Hematopoietic multipotent progenitor cell (in vitro differentiated cells): ENCODE measurements around the gene FGF18. TPM values are rescaled to one million over a fixed set of nuclear protein-coding genes. Genes with fewer than 3 reads are reported as not detected.
"Not testable (repeated sequence)": the region's sequence is repeated elsewhere in the genome, so short reads cannot be mapped to it uniquely, and the experiment has no call there.

Experiments used
- DNase-seq, 3 donors: peaks; one replicate each; pipeline ENCODE4 v3.0.0-alpha.2; 2011 to 2015; ENCODE audit warnings: low read depth in 2 of 3, low spot score in 2 of 3
- total RNA-seq: library from RNA; depleted of rRNA; stranded (reverse); fragments of >200 nt; gene quantifications from one replicate; pipeline ENCODE4 v1.2.3, GENCODE V29; 2012

FGF18 gene, protein sequence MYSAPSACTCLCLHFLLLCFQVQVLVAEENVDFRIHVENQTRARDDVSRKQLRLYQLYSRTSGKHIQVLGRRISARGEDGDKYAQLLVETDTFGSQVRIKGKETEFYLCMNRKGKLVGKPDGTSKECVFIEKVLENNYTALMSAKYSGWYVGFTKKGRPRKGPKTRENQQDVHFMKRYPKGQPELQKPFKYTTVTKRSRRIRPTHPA
- 0.54 TPM for total RNA-seq

DNA sequence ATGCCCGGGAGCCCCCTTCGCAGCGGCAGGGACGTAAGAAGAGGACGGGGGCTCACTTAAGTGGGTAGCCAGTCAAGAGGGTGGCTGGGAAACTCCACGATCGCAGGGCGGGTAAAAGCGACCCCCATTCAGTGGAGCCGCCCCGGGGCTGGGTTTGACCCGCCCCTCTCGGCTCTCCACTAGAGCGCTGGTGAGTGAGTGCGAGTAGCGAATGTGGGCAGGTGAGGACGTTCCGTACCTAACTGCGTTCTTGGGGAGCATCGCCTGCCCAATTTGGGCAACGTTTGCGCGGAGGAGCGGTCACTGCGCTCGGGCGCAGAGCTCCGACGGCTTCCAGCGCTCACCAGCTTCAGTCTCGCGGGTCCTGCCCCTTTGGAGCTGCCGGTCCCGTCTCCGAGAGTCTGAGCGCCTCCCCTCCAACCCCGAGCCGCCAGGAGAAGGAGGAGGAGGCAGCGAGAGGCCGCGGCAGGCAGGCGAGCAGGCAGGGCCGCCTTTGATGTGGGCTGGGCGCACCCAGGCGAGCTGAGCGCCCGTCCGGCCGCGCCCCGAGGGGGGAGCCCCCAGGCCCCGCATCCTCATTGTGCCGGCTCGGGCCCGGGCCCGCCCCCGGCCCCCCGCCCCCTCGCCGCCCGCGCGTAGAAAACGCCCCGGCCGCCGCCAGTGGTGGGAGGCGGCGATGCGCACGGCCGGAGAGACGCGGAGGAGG lies at the start of gene FGF18:
FGF18 (plus strand) TSS at position 666 of the 706 bp plus-strand sequence. CDS start 553 bp downstream, outside the sequence.
- peak in 2 of 3 donors; percentile 29 to 48 for DNase-seq

DNA sequence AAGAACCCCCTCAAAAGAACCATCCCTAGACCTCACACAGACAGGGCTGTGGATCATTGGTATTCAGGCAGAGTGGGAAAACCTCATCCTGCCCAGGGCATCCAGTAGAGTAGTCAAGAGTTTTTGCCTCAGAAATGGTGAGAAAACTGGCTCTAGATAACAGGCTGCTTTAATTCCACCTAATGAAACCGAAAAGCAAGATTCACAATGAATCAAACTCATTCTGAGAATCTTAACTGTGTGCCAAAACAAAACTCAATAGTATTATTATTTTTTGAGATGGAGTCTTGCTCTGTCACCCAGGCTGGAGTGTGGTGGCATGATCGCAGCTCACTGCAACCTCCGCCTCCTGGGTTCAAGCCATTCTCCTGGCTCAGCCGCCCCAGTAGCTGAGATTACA lies 49.5 kb upstream of the FGF18 start:
- no peak for DNase-seq

DNA sequence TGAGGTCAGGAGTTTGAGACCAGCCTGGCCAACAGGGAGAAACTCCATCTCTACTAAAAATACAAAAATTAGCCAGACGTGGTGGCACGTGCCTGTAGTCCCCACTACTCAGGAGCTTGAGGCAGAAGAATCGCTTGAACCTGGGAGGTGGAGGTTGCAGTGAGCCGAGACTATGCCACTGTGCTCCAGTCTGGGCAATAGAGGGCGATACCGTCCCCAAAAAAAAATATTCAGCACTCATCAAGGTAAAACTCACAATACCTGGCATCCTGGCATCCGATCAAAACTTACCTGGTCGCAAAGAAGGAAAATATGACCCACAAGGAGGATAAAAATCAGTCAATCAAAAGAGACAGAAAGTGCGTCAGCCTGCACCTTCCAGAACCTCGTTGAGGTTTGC lies 48.6 kb upstream of the FGF18 start:
- DNase-seq, result not testable (repeated sequence)

DNA sequence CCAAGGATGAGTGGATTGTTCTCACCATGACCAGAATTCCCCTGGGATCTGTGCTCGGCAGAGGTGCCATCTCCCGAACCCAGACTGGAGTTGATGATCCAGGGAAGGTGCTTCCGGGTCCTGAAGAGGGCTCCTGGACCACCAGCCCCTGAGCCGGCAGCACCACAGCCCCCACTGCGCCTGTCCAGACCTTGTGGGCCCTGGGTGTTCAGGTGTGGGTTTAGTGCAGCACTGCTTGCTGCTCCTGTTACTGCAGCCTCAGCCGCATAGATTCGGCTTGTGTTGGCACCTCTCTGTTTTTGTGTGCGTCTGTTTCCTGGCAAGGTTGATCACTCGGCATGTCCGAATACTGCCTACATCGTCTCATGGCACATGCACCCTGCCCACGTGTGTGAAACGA lies 48.1 kb upstream of the FGF18 start:
- no peak for DNase-seq

DNA sequence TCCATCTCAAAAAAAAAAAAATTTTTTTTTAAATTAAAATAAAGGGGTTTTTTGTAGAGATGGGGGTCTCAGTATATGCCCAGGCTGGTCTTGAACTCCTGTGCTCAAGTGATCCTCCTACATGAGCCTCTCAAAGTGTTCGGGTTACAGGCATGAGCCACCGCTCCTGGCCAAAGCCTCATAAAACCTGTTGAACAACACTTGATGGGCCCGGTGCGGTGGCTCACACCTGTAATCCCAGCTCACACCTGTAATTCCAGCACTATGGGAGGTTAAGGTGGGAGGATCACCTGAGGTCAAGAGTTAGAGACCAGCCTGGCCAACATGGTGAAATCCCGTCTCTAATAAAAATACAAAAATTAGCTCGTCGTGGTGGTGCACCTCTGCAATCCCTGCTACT lies 39.5 kb upstream of the FGF18 start:
- DNase-seq, result no peak

DNA sequence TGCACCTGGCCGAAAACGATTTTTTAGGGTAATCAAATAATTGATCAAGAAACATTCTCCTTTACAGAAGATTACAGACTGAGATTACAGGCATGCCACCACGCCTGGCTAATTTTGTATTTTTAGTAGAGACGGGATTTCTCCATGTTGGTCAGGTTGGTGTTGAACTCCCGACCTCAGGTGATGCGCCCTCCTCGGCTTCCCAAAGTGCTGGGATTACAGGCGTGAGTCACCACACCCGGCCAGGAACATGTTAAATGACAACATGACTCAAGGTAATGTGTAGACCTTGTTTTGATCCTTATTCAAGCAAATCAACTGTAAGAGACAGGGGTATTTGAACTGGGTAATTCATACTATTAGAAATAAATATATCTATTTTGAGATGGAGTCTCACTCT lies 35.0 kb upstream of the FGF18 start:
- not testable (repeated sequence) for DNase-seq

DNA sequence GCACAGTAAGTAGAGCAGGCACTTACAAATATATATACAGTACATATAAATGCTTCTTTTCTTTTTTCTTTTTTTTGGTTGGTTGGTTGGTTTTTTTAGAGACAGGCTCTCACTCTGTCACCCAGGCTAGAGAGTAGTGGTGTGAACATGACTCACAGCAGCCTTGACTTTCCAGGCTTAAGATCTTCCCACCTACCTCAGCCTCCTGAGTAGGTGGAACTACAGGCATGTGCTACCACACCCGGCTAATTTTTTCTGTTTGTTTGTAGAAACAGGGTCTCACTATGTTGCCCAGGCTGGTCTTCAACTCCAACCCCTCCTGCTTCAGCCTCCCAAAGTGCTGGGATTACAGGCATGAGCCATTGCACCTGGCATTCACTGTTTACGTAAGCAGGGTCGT lies 34.4 kb upstream of the FGF18 start:
- not testable (repeated sequence) for DNase-seq

DNA sequence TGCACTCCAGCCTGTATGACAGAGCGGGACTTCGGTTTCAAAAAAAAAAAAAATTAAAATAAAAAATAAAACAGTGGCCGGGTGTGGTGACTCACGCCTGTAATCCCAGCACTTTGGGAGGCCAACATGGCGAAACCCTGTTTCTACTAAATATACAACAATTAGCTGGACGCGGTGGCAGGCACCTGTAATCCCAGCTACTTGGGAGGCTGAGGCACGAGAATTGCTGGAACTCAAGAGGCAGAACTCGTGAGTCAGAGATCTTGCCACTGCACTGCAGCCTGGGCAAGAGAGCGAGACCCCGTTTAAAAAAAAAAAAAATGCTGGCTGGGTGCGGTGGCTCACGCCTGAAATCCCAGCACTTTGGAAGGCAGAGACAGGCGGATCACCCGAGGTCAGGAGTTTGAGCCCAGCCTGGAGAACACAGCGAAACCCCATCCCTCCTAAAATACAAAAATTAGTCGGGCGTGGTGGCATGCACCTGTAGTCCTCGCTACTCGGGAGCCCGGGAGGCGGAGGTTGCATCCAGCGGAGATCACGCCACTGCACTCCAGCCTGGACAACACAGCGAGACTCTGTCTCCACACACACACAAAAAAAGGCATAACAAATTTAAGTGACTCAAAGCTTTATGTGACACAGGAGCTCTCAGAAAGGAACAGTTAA lies 33.3 kb upstream of the FGF18 start:
- no peak for DNase-seq

DNA sequence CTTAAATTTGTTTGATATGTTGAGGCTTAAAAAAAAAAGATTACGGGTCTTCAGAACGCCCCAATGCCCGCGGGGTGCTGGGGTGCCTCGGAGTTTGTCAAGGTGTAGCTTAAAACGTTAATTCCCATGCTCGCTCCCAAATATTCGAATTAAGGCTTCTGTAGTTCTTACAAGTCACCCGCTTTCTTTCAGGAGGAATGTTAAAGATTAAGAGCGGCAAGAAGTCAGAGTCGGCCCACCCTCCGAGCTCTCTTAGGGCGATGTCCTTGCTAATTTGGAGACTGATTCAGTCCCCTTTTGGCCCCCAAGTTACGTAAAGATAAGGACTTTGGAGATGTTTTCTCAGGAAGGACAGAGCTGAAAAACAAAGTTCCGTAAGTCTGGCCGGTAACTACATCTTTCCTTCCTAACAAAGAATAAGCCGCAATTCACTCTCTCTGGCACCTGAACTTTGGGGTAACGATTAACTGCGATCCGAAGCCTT lies 32.5 kb upstream of the FGF18 start:
- no peak for DNase-seq

DNA sequence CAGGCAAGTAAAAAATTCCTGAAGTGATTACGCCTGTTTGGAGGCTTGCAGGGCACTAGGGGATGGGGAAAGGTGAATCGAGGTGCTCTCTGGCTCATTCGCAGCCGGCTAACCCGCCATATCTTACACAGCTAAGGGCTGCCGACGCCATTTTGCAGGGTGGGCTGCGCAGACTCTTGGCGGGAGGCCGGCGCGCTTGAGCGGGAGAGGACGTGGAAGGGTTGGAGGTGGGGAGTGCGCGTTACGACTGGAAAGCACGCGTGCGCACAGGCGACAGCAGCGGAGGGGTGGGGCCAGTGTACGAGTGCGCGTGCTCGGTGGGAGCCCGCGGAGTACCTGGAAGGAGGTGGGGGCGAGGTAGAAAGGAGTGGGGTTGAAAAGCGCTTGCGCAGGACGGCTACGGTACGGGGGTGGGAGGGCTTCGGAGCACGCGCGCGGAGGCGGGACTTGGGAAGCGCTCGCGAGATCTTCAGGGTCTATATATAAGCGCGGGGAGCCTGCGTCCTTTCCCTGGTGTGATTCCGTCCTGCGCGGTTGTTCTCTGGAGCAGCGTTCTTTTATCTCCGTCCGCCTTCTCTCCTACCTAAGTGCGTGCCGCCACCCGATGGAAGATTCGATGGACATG lies 32.0 kb upstream of the FGF18 start, which contains the start of gene NPM1:
NPM1 (plus strand) TSS at position 505 of the 625 bp plus-strand sequence; CDS start at position 605, 100 bp downstream.
- DNase-seq, result peak; percentile 92 to 99 (median 99)

DNA sequence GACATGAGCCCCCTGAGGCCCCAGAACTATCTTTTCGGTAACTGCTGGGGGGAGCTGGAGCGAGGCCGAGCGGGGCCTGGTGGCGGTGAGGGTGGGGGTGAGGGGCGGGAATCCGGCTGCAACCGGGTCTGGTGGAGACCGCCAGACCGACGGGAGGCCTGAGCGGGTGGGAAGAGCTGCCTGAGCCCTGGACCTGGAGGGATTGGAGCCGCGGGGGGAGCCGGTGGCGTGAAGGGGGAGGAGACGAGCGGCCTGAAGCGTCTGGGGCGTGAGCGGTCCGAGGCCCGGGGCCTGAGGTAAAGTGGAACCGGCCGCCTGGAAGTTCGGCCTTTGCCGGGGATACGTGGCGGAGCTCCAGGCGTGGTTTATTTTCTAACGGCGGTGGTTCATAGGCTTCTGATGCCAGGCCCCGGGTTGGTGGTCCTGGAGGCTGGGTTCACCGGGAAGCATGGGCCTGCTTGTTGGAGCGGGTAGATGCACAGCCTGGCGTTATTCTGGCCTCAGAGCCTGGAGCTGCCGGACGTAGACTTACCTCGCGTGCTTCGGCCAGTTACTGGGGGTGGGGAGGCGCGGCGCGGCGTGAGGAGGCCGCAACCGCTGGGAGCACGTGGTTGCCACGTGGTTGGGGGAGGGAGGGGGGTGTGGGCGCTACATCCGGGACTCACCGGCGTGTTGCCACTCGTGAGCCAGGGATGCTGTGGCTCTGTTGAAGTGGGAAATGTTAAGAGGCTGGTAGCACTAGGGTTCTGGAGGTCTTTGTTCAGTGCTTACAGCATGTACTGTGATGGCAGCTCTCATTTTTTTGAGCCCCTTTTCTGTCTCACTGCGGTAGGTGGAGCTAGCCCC lies 31.3 kb upstream of the FGF18 start:
- DNase-seq, result peak; percentile 68 to 81 (median 74)

DNA sequence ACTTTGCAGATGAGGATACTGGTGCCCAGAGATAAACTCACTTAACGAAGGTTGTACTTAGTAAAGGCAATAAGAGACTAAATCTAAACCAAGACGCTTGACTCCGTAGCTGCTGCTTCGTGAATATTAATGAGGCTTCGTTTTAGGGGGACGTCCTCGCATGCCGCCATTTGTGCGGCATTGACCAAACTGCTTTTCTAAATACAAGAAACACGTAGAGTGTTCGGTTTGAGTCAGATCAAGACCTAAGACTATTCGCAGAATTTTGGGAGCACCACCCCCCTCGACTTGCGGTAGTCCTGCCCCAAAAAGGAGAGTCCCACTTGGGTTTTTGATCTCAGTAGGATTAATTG lies 30.7 kb upstream of the FGF18 start:
- DNase-seq, result no peak

DNA sequence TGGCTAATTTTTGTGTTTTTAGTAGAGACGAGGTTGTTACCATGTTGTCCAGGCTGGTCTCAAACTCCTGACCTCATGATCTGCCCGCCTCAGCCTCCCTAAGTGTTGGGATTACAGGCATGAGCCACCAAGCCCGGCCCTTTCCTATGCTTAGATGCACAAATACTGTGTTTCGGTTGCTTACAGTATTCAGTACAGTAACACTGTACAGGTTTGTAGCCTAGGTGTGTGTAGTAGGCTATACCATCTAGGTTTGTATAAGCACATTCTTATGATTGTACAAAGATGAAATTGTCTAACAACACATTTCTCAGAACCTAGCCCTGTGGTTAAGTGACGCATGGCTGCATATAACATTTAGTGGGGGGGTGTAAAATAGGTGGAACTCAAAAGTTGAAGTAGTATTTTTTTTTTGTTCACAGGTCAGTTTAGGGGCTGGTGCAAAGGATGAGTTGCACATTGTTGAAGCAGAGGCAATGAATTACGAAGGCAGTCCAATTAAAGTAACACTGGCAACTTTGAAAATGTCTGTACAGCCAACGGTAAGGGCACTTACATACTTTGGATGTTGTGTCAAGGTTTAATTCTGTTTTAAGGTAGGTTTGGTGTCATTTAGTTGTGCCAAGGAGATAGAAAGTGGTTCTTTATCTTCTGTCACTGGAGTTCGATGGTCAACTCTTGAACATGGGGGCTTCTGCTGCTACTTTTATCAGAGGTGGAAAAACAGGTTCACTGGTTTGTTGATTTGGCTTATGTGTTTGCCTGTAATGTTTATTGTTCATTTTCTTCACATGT lies 28.4 kb upstream of the FGF18 start:
- DNase-seq, result no peak

DNA sequence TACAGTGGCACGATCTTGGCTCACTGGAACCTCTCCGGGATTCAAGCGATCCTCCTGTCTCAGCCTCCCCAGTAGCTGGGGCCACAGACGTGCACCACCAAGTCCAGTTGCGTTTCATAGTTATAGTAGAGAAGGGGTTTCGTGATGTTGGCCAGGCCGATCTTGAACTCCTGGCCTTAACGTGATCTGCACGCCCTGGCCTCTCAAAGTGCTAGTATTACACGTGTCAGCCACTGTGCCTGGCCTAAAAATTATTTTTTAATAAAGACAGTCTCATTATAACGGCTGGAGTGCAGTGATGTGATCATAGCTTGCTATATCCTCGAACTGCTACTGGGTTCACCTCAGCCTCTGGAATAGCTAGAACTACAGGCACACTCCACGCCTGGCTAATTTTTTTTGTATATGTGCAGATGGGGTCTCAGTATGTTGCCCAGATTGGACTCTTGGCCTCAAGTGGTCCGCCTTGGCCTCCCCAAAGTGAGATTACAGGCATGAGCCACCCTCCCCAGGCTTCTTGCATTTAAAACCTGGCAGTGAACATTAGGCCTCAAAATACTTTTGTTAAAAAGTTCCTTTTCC lies 27.4 kb upstream of the FGF18 start:
- DNase-seq, result no peak

DNA sequence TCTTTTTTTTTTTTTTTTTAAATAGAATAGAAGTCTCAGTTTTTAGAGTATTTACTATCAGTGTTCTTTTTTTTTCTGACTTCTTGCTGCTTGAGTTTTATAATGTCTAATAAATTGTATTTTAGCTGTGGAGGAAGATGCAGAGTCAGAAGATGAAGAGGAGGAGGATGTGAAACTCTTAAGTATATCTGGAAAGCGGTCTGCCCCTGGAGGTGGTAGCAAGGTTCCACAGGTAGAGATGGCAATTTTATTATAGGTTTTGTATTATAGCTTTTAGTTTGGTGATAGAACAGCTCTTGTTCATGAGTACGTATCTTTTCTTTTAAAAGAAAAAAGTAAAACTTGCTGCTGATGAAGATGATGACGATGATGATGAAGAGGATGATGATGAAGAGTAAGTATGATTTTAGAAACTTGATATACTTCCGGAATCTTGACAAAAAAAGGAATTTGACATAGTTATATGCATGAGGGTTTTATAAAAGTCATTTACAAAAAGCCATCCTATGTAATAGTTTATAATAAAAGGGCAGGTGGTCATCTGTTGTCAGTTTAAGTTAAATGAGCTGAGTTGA lies 26.8 kb upstream of the FGF18 start:
- DNase-seq, result no peak

DNA sequence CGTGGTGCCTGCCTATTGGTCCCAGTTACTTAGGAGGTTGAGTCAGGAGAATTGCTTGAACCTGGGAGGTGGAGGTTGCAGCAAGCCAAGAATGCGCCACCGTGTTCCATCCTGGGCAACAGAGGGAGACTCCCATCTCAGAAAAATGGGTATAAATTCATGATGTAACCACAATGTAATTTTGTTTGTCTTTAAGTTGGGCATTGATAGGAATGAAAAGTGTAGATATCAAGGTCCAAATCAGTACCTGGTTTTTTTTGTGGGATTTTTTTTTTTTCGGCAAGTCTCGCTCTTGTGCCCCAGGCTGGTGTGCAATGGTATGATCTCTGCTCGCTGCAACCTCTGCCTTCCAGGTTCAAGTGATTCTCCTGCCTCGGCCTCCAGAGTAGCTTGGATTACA lies 24.4 kb upstream of the FGF18 start:
- no peak for DNase-seq

DNA sequence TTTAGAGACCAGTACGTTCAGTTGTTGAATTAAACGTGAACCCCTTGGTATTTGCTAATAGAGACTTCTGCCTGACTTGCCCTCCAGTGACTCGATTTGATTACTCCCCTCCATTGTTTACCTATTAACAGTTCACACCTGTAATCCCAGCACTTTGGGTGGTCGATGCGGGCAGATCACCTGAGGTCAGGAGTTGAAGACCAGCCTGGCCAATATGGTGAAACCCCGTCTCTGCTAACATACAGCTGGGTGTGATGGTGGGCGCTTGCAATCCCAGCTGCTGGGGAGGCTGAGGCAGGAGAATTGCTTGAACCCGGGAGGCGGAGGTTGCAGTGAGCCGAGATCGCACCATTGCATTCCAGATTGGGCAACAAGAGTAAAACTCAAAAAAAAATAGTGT lies 22.9 kb upstream of the FGF18 start:
- not testable (repeated sequence) for DNase-seq

DNA sequence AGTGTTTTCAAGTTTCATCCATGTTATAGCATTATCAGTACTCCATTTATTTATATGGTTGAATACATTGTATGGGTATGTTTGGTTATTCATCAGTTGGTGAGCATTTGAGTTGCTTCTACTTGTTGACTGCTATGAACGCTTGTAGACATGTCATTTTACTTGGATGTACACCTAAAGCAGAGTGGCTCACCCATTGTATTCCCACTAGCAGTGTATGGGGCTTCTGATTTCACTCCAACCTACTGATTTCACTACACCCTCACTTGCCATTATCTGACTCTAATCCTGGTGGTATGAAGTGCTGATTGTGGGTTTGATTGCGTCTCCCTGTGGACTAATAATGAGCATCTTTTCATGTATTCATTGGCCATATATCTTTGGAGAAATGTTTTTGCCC lies 22.3 kb upstream of the FGF18 start:
- no peak for DNase-seq

DNA sequence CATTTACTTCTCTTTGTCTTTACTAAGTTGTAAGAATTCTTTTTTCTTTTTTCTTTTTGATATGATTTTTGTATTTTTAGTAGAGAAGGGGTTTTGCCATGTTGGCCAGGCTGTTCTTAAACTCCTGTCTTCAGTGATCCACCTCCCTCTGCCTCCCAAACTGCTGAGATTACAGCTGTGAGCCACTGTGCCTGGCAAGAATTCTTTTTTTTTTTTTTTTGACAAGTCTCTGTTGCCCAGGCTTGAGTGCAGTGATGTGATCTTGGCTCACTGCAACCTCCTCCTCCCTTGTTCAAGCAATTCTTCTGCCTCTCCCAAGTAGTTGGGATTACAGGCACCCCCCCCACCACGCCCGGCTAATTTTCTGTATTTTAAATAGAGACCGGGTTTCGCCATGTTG lies 21.8 kb upstream of the FGF18 start:
- DNase-seq, result no peak
